SK-N-SH (cell line): ENCODE results near the gene KLHL42.

Experiments used
- GATA2 ChIP-seq: sonication (generic); formaldehyde crosslinking; IDR thresholded peaks from 2 replicates; pipeline ENCODE4 v1.5.0; 2020; ENCODE audit warnings: mild to moderate bottlenecking, missing genetic modification reagents
- TF ChIP-seq, protein P1 (sequence below): IDR thresholded peaks from 2 replicates; pipeline ENCODE4 v1.4.0; 2012; ENCODE audit warnings: low read depth
- TF ChIP-seq, protein P2 (sequence below): fragments of 200-600 bp; sonication (generic); IDR thresholded peaks from 2 replicates; pipeline ENCODE4 v1.6.1; 2017; ENCODE audit warnings: antibody characterized with exemption, mild to moderate bottlenecking, moderate library complexity

GRCh38 chr12:27762757-27763156 lies 17.3 kb upstream of the KLHL42 start:
- no peak for TF ChIP-seq GATA2 (CRISPR knock-in tag)
- TF ChIP-seq, protein P1, sequence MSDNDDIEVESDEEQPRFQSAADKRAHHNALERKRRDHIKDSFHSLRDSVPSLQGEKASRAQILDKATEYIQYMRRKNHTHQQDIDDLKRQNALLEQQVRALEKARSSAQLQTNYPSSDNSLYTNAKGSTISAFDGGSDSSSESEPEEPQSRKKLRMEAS = no peak
- TF ChIP-seq, protein P2, sequence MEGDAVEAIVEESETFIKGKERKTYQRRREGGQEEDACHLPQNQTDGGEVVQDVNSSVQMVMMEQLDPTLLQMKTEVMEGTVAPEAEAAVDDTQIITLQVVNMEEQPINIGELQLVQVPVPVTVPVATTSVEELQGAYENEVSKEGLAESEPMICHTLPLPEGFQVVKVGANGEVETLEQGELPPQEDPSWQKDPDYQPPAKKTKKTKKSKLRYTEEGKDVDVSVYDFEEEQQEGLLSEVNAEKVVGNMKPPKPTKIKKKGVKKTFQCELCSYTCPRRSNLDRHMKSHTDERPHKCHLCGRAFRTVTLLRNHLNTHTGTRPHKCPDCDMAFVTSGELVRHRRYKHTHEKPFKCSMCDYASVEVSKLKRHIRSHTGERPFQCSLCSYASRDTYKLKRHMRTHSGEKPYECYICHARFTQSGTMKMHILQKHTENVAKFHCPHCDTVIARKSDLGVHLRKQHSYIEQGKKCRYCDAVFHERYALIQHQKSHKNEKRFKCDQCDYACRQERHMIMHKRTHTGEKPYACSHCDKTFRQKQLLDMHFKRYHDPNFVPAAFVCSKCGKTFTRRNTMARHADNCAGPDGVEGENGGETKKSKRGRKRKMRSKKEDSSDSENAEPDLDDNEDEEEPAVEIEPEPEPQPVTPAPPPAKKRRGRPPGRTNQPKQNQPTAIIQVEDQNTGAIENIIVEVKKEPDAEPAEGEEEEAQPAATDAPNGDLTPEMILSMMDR = no peak
